Vagina (tissue), 2 donors: ENCODE measurements around the gene SHC3. TPM values are rescaled to one million over a fixed set of nuclear protein-coding genes. Genes with fewer than 3 reads are reported as not detected.

ENCODE experiments used
- DNase-seq, 2 donors: peaks; one replicate each; pipeline ENCODE4 v3.0.0-alpha.2; 2017; ENCODE audit errors: extremely low spot score in 2 of 2
- H3K27ac ChIP-seq: fragments of 200-600 bp; sonication (generic); one replicate; pipeline ENCODE4 v1.5.1; 2019
- H3K27me3 ChIP-seq: fragments of 200-600 bp; sonication (generic); one replicate; pipeline ENCODE4 v1.5.1; 2019
- H3K36me3 ChIP-seq, 2 donors: fragments of 200-600 bp; sonication (generic); one replicate each; pipeline ENCODE4 v1.5.1; 2017 to 2019
- H3K4me1 ChIP-seq: fragments of 200-600 bp; sonication (generic); one replicate; pipeline ENCODE4 v1.5.1; 2019
- H3K4me3 ChIP-seq, 2 donors: fragments of 200-600 bp; sonication (generic); 1 replicate in 1 of 2; 2 replicates in 1 of 2; pipeline ENCODE4 v1.5.1; 2016 to 2019
- H3K9me3 ChIP-seq: fragments of 200-600 bp; sonication (generic); one replicate; pipeline ENCODE4 v1.5.1; 2019
- CTCF ChIP-seq, 3 experiments: fragments of 450-650 bp in 2 of 3; fragments of 200-600 bp in 1 of 3; sonication (generic) in 1 of 3; IDR thresholded peaks; one replicate each; pipeline ENCODE4 v1.5.1; 2017 to 2019; ENCODE audit warnings: antibody characterized with exemption in 3 of 3, mild to moderate bottlenecking in 2 of 3, moderate library complexity in 2 of 3
- POLR2A ChIP-seq, 2 donors: fragments of 450-650 bp; IDR thresholded peaks; one replicate each; pipeline ENCODE4 v1.6.1; 2017; ENCODE audit warnings: antibody characterized with exemption in 2 of 2, mild to moderate bottlenecking in 2 of 2, moderate library complexity in 2 of 2
- POLR2AphosphoS5 ChIP-seq, 2 donors: sonication (generic); formaldehyde crosslinking; IDR thresholded peaks; one replicate each; pipeline ENCODE4 v1.9.0; 2017; ENCODE audit warnings: antibody characterized with exemption in 2 of 2, mild to moderate bottlenecking in 2 of 2, low read depth in 1 of 2; ENCODE audit not compliant: insufficient read depth in 1 of 2
- intact Hi-C: fragments of 100-400 bp; cut with DNase I; formaldehyde crosslinking; loops from one replicate; pipeline ENCODE4 v1.15.1; 2023
- total RNA-seq: library from RNA; depleted of rRNA; stranded (reverse); fragments of >200 nt; gene quantifications from one replicate; pipeline ENCODE4 v1.2.3, GENCODE V29; 2016

Gene SHC3
- total RNA-seq, 1 donor from 2014 or later: 6.1 TPM

DNA sequence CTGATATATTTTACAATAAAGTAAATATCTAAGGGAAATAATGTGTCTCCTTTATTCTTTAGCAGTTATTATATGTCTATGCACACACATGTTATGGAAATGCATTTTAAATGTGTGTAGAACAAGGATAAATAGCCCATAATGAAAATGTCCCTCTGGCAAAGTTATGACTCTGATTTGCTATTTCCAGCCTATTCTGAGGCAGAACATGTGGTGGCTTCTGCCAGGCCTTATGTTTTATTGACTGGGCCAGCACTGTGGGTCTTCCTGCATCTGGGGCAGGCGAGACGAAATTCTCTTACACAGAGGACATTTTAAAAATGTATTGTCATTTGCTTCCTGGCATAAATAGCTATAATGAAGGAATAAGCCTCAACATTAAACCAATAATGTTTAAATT lies 134.5 kb downstream of the SHC3 start:
- Histone ChIP-seq H3K4me1 (peaks cover 5% of the 10 kb centered on the region), H3K4me3 (no peak overlapping the region), H3K27me3 (no peaks in the 10 kb centered on the region), H3K36me3 (no peaks in the 10 kb centered on the region), H3K27ac (no peak overlapping the region), H3K9me3 (no peaks in the 10 kb centered on the region)
- TF ChIP-seq POLR2A (IDR thresholded peaks at IDR 0.05): no peak
- TF ChIP-seq CTCF (IDR thresholded peaks at IDR 0.05): no peak
- TF ChIP-seq POLR2AphosphoS5 (IDR thresholded peaks at IDR 0.05; ENCODE audit: insufficient read depth in 1 of 2, low read depth in 1 of 2): no peak
- intact Hi-C loops: no loop called here
- no peak for DNase-seq

- DNase-seq: peak in 1 of 2 donors; percentile 80
- no peaks in the 10 kb centered on the region for H3K9me3 ChIP-seq
- no peak overlapping the region for H3K27ac ChIP-seq
These were observed 135.6 kb downstream of the SHC3 start for GRCh38 chr9:89042984-89043383.

DNA sequence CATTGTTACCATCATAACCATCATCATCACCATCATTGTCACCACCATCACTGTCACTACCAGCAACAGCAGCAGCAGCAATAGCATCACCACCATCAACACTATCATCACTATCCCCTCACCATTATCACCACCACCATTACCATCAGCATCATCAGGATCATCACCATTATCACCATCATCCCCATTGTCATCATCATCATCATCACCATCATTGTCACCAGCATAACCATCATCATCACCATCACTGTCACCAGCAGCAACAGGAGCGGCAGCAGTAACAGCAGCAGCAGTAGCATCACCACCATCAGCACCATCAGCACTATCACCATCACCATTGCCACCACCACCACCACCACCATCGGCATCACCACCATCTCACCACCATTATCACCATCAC lies 139.0 kb downstream of the SHC3 start:
- intact Hi-C loops: no loop called here

More at GRCh38 chr9:89042984-89043383, 135.6 kb downstream of the SHC3 start:
- TF ChIP-seq CTCF (IDR thresholded peaks at IDR 0.05) (no peak), POLR2AphosphoS5 (IDR thresholded peaks at IDR 0.05; ENCODE audit: insufficient read depth in 1 of 2, low read depth in 1 of 2) (no peak), POLR2A (IDR thresholded peaks at IDR 0.05) (no peak)
- Histone ChIP-seq H3K36me3 (no peaks in the 10 kb centered on the region), H3K4me3 (no peak overlapping the region), H3K27me3 (no peaks in the 10 kb centered on the region), H3K4me1 (peaks cover 16% of the 10 kb centered on the region)
- intact Hi-C loops: no loop called here

GRCh38 chr9:89039104-89039465 lies 139.5 kb downstream of the SHC3 start:
- DNase-seq: no peak
- peaks cover 37% of the 10 kb centered on the region for H3K4me1 ChIP-seq
- H3K27ac ChIP-seq: peak overlapping the region; percentile 56
- no peaks in the 10 kb centered on the region for H3K9me3 ChIP-seq
- no peak overlapping the region for H3K4me3 ChIP-seq
- TF ChIP-seq POLR2A (IDR thresholded peaks at IDR 0.05) (no peak), POLR2AphosphoS5 (IDR thresholded peaks at IDR 0.05; ENCODE audit: insufficient read depth in 1 of 2, low read depth in 1 of 2) (no peak), CTCF (IDR thresholded peaks at IDR 0.05) (no peak)
- intact Hi-C loops: no loop called here
- H3K36me3 ChIP-seq: no peaks in the 10 kb centered on the region
- no peaks in the 10 kb centered on the region for H3K27me3 ChIP-seq

More for the DNA sequence above, 139.0 kb downstream of the SHC3 start:
- H3K9me3 ChIP-seq: no peaks in the 10 kb centered on the region
- peaks cover 37% of the 10 kb centered on the region for H3K4me1 ChIP-seq
- TF ChIP-seq CTCF (IDR thresholded peaks at IDR 0.05) (no peak), POLR2AphosphoS5 (IDR thresholded peaks at IDR 0.05; ENCODE audit: insufficient read depth in 1 of 2, low read depth in 1 of 2) (no peak), POLR2A (IDR thresholded peaks at IDR 0.05) (no peak)
- H3K36me3 ChIP-seq: no peaks in the 10 kb centered on the region
- H3K27me3 ChIP-seq: no peaks in the 10 kb centered on the region
- H3K4me3 ChIP-seq: no peak overlapping the region
- H3K27ac ChIP-seq: peak overlapping the region; percentile 56
- DNase-seq: peak in 1 of 2 donors; percentile 44

DNA sequence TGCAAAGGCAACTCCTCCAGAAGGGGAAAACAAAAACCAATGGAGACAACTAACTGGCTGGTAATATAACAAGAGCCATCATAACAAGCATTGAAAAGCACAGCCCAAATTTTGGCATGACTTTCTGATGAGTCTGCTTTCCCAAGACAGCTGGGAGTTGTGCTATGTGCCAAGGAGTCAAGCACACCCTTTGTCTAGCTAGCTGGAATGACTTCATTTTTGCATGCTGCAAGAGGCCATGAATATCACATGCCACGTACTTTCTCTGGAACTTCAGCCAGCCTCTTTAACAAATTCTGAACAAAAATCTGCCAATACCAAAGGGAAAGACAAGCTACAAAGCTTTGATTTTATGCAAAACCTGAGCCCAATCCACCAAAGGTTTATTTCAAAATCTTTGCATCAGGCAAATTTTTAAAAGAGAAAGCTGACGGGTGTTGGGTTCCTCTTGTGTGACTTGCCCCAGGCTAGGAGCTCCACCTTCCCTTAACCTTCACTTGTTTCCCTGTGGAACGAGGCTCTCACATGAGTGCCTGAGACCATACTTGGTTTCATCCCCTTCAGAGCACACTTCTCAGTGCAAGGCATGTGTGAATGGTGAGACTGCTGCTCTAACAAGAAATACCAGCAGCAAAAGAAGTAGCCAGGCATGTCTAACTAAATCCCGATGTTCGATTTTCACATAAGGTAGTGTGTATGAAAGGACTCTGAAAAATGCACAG lies 140.1 kb downstream of the SHC3 start:
- Histone ChIP-seq H3K4me1 (peaks cover 37% of the 10 kb centered on the region), H3K9me3 (no peaks in the 10 kb centered on the region), H3K27me3 (no peaks in the 10 kb centered on the region), H3K4me3 (no peak overlapping the region), H3K36me3 (no peaks in the 10 kb centered on the region), H3K27ac (peak overlapping the region; percentile 66)
- no peak for TF ChIP-seq POLR2A (IDR thresholded peaks at IDR 0.05)
- peak in 1 of 2 donors; percentile 66 for TF ChIP-seq POLR2AphosphoS5 (IDR thresholded peaks at IDR 0.05; ENCODE audit: insufficient read depth in 1 of 2, low read depth in 1 of 2)
- DNase-seq: peak in 1 of 2 donors; percentile 85
- intact Hi-C loops: no loop called here
